Tibial nerve (tissue), 4 donors: ENCODE measurements around the gene ALKBH7.

ENCODE experiments used
- EP300 ChIP-seq, 2 donors: sonication (generic); formaldehyde crosslinking; IDR thresholded peaks; one replicate each; pipeline ENCODE4 v1.6.1; 2017; ENCODE audit warnings: antibody characterized with exemption in 2 of 2, mild to moderate bottlenecking in 1 of 2
- POLR2A ChIP-seq, 2 donors: fragments of 450-650 bp; IDR thresholded peaks; one replicate each; pipeline ENCODE4 v1.6.1; 2017; ENCODE audit warnings: antibody characterized with exemption in 2 of 2, mild to moderate bottlenecking in 2 of 2, moderate library complexity in 2 of 2
- TF ChIP-seq, protein P1 (sequence below), 5 experiments: fragments of 200-600 bp in 3 of 5; fragments of 450-650 bp in 2 of 5; sonication (generic) in 3 of 5; IDR thresholded peaks; one replicate each; pipeline ENCODE4 v1.5.1; 2016 to 2019; ENCODE audit warnings: antibody characterized with exemption in 5 of 5, mild to moderate bottlenecking in 3 of 5, moderate library complexity in 2 of 5

- TF ChIP-seq, protein P1, sequence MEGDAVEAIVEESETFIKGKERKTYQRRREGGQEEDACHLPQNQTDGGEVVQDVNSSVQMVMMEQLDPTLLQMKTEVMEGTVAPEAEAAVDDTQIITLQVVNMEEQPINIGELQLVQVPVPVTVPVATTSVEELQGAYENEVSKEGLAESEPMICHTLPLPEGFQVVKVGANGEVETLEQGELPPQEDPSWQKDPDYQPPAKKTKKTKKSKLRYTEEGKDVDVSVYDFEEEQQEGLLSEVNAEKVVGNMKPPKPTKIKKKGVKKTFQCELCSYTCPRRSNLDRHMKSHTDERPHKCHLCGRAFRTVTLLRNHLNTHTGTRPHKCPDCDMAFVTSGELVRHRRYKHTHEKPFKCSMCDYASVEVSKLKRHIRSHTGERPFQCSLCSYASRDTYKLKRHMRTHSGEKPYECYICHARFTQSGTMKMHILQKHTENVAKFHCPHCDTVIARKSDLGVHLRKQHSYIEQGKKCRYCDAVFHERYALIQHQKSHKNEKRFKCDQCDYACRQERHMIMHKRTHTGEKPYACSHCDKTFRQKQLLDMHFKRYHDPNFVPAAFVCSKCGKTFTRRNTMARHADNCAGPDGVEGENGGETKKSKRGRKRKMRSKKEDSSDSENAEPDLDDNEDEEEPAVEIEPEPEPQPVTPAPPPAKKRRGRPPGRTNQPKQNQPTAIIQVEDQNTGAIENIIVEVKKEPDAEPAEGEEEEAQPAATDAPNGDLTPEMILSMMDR (IDR thresholded peaks at IDR 0.05), result no peak
- TF ChIP-seq POLR2A (IDR thresholded peaks at IDR 0.05) (no peak), EP300 (IDR thresholded peaks at IDR 0.05) (no peak)
These were observed 10.6 kb upstream of the ALKBH7 start for GRCh38 chr19:6362027-6362350.
